ENCODE measurements around the gene ADAMTS15.

- TF ChIP-seq ZBED1 (IDR thresholded peaks at IDR 0.05; ENCODE audit: borderline replicate concordance) (no peak), EZH2 (IDR thresholded peaks at IDR 0.05; ENCODE audit: borderline replicate concordance, control insufficient read depth, low read depth, low read length) (no peak), POLR2AphosphoS5 (IDR thresholded peaks at IDR 0.05; ENCODE audit: low read length) (no peak), ESRRA (IDR thresholded peaks at IDR 0.05; ENCODE audit: low read length) (no peak), ATF7 (IDR thresholded peaks at IDR 0.05; ENCODE audit: low read depth) (no peak), EP300 (IDR thresholded peaks at IDR 0.05; ENCODE audit: borderline replicate concordance in 1 of 2, control insufficient read depth in 1 of 2, low read depth in 2 of 2, low read length in 2 of 2) (no peak)
- TF ChIP-seq, protein P1, sequence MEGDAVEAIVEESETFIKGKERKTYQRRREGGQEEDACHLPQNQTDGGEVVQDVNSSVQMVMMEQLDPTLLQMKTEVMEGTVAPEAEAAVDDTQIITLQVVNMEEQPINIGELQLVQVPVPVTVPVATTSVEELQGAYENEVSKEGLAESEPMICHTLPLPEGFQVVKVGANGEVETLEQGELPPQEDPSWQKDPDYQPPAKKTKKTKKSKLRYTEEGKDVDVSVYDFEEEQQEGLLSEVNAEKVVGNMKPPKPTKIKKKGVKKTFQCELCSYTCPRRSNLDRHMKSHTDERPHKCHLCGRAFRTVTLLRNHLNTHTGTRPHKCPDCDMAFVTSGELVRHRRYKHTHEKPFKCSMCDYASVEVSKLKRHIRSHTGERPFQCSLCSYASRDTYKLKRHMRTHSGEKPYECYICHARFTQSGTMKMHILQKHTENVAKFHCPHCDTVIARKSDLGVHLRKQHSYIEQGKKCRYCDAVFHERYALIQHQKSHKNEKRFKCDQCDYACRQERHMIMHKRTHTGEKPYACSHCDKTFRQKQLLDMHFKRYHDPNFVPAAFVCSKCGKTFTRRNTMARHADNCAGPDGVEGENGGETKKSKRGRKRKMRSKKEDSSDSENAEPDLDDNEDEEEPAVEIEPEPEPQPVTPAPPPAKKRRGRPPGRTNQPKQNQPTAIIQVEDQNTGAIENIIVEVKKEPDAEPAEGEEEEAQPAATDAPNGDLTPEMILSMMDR (IDR thresholded peaks at IDR 0.05 in 2 of 3, conservative IDR thresholded peaks at IDR 0.05 in 1 of 3; ENCODE audit: control insufficient read depth in 2 of 3, extremely low read depth in 1 of 3, insufficient read depth in 1 of 3, low read depth in 3 of 3, low read length in 3 of 3): no peak
Measured at GRCh38 chr11:130456286-130456685, 7.8 kb downstream of the ADAMTS15 start.
